Fibroblast of the aortic adventitia (primary cell): Measurements from ENCODE around the gene HEBP2. TPM values are rescaled to one million over a fixed set of nuclear protein-coding genes. Genes with fewer than 3 reads are reported as not detected.

ENCODE experiments used
- DNase-seq: peaks from one replicate; pipeline ENCODE4 v3.0.0-alpha.2; 2010; ENCODE audit warnings: low read depth
- H3K4me3 ChIP-seq: 2 replicates; pipeline ENCODE4 v1.5.1; 2011; ENCODE audit warnings: low read depth, mild to moderate bottlenecking, control low read depth, low read length, moderate library complexity
- CTCF ChIP-seq: IDR thresholded peaks from 2 replicates; pipeline ENCODE4 v1.5.1; 2011; ENCODE audit warnings: mild to moderate bottlenecking, low read length, control low read depth, inconsistent platforms; ENCODE audit not compliant: insufficient read depth
- total RNA-seq: library from RNA; depleted of rRNA; stranded (reverse); fragments of >200 nt; gene quantifications from 2 replicates; pipeline ENCODE4 v1.2.3, GENCODE V29; 2012; ENCODE audit warnings: low replicate concordance

Gene HEBP2
- total RNA-seq, 1 donor, result 17.1 TPM

- DNase-seq, result no peak
- TF ChIP-seq CTCF, result no peak
- no peak overlapping the region for H3K4me3 ChIP-seq
These were observed 25.7 kb downstream of the HEBP2 start for GRCh38 chr6:138429761-138430160.

GRCh38 chr6:138430361-138431145 lies 26.5 kb downstream of the HEBP2 start:
- no peak for TF ChIP-seq CTCF
- no peak for DNase-seq
- no peak overlapping the region for H3K4me3 ChIP-seq

GRCh38 chr6:138431256-138432062 lies 27.4 kb downstream of the HEBP2 start:
- no peak overlapping the region for H3K4me3 ChIP-seq
- no peak for TF ChIP-seq CTCF
- DNase-seq, result no peak

- TF ChIP-seq CTCF, result no peak
- no peak for DNase-seq
- H3K4me3 ChIP-seq, result no peak overlapping the region
These were observed 28.0 kb downstream of the HEBP2 start for GRCh38 chr6:138432063-138432356.

- no peak for DNase-seq
- H3K4me3 ChIP-seq, result no peak overlapping the region
- TF ChIP-seq CTCF, result no peak
These were observed 30.1 kb downstream of the HEBP2 start for GRCh38 chr6:138434096-138434495.

GRCh38 chr6:138434925-138435324 lies 30.9 kb downstream of the HEBP2 start:
- no peak for TF ChIP-seq CTCF
- DNase-seq, result no peak
- no peak overlapping the region for H3K4me3 ChIP-seq
